CD4-positive, alpha-beta T cell treated with Interferon alpha-2 for 1 hour (primary cell): ENCODE measurements around the gene MRPS30.
"Not testable (repeated sequence)": the region's sequence is repeated elsewhere in the genome, so short reads cannot be mapped to it uniquely, and the experiment has no call there.

Experiments used
- DNase-seq, 2 donors: peaks; one replicate each; pipeline ENCODE4 v3.0.0-alpha.2; 2020 to 2022

MRPS30 gene

GRCh38 chr5:44824662-44825061, 15.9 kb downstream of the MRPS30 start:
- not testable (repeated sequence) for DNase-seq

- DNase-seq: no peak
Measured at GRCh38 chr5:44827681-44828080, 18.9 kb downstream of the MRPS30 start.

GRCh38 chr5:44828719-44829118, 20.0 kb downstream of the MRPS30 start:
- DNase-seq: no peak

- DNase-seq: no peak
Measured at GRCh38 chr5:44830951-44831350, 22.2 kb downstream of the MRPS30 start.

GRCh38 chr5:44833249-44833648, 24.5 kb downstream of the MRPS30 start:
- DNase-seq: no peak

- no peak for DNase-seq
Measured at GRCh38 chr5:44835693-44836092, 26.9 kb downstream of the MRPS30 start.

- no peak for DNase-seq
Measured at GRCh38 chr5:44839018-44839681, 30.4 kb downstream of the MRPS30 start.

GRCh38 chr5:44842496-44843282, 33.9 kb downstream of the MRPS30 start:
- DNase-seq: no peak

GRCh38 chr5:44844744-44845143, 36.0 kb downstream of the MRPS30 start:
- no peak for DNase-seq

- DNase-seq: no peak
Measured at GRCh38 chr5:44845777-44846176, 37.0 kb downstream of the MRPS30 start.

GRCh38 chr5:44847206-44847852, 38.6 kb downstream of the MRPS30 start:
- DNase-seq: no peak

GRCh38 chr5:44860267-44860666, 51.5 kb downstream of the MRPS30 start:
- DNase-seq: no peak

GRCh38 chr5:44862808-44863207, 54.1 kb downstream of the MRPS30 start:
- DNase-seq: no peak
